Hepatic stellate cell (primary cell): Measurements from ENCODE around the gene PPP1R15B.

ENCODE experiments used
- DNase-seq: peaks from one replicate; pipeline ENCODE4 v3.0.0; 2011; ENCODE audit warnings: low spot score

PPP1R15B gene

GRCh38 chr1:204367193-204367858 lies 44.3 kb downstream of the PPP1R15B start:
- DNase-seq: no peak

GRCh38 chr1:204366759-204367158 lies 44.9 kb downstream of the PPP1R15B start:
- no peak for DNase-seq

GRCh38 chr1:204363335-204364114 lies 48.1 kb downstream of the PPP1R15B start:
- DNase-seq: peak; percentile 69

GRCh38 chr1:204362984-204363334 lies 48.7 kb downstream of the PPP1R15B start:
- DNase-seq: no peak

GRCh38 chr1:204361781-204362180 lies 49.8 kb downstream of the PPP1R15B start:
- DNase-seq: no peak

- DNase-seq: no peak
Measured at GRCh38 chr1:204361341-204361771, 50.3 kb downstream of the PPP1R15B start.

- no peak for DNase-seq
Measured at GRCh38 chr1:204360314-204360713, 51.3 kb downstream of the PPP1R15B start.

GRCh38 chr1:204359474-204360255 lies 52.0 kb downstream of the PPP1R15B start, which contains the start of gene PLEKHA6:
PLEKHA6 (minus strand) TSS chr1:204359929; CDS start chr1:204273727, 86,202 bp downstream.
- DNase-seq: peak; percentile 86

GRCh38 chr1:204359131-204359473 lies 52.5 kb downstream of the PPP1R15B start:
- DNase-seq: no peak

- no peak for DNase-seq
Measured at GRCh38 chr1:204358605-204359004, 53.0 kb downstream of the PPP1R15B start.

- no peak for DNase-seq
Measured at GRCh38 chr1:204357551-204358490, 53.8 kb downstream of the PPP1R15B start.

- DNase-seq: peak; percentile 44
Measured at GRCh38 chr1:204356997-204357396, 54.6 kb downstream of the PPP1R15B start.

GRCh38 chr1:204355913-204356312 lies 55.7 kb downstream of the PPP1R15B start:
- no peak for DNase-seq

- no peak for DNase-seq
Measured at GRCh38 chr1:204354579-204354978, 57.0 kb downstream of the PPP1R15B start.
